HG03280 (cell line): ENCODE results near the gene FERMT2.

Source experiments
- ATAC-seq: cut with Tn5 transposase; IDR thresholded peaks from one replicate; pipeline ENCODE4 v1.9.1; 2021; ENCODE audit warnings: mild to moderate bottlenecking, moderate library complexity; ENCODE audit not compliant: unreplicated experiment

The FERMT2 gene

DNA sequence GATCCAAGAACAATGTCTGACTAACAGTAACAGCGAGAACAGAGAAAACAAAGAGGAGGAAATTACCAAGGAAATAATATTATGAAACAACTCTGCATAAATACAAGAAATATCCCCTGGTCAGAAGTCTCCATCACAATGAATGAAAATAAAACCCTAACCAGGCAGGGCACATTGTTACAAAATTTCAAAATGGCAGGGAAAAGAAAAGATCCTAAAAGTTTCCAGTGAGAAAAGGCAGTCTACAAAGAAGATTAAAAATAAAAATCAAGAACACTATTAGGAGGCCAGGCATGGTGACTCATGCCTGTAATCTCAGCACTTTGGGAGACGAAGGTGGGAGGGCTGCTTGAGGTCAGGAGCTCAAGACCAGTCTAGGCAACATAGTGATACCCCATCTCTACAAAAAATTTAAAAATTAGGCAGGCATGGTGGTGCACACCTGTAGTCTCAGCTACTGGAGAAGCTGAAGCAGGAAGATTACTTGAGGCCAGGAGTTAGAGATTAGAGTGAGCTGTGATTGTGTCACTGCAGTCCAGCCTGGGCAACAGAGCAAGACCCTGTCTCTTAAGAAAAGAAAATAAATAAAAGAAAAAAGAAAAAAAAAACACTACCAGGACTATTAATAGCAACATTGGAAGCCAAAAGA lies 47.8 kb downstream of the FERMT2 start:
- ATAC-seq, result no peak

DNA sequence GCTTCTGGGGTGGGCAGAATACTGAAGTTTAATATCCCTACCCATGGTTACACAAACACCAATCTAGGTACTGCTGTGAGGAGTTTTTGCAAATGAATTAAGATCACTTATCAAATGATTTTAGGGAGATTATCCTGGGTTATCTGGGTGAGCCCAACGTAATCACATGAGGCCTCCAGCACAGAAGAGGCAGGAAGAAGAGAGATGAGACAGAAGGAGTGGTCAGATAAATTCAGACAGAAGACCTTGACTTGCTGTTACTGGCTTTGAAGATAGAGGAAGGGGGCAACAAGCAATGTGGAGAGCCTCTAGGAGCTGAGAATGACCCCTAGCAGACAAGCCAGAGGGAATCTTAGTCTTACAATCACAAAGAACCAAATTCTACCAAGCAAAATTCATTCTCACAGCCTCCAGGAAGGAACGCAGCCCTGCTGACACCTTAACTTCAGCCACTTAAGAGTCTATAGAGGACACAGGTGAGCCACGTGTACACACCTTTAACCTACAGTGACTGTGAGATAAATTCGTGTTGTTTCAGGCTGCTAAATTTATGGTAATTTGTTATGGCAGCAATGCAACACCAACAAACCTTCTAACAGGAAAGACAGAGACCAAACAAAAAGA lies 49.4 kb downstream of the FERMT2 start:
- ATAC-seq, result no peak

DNA sequence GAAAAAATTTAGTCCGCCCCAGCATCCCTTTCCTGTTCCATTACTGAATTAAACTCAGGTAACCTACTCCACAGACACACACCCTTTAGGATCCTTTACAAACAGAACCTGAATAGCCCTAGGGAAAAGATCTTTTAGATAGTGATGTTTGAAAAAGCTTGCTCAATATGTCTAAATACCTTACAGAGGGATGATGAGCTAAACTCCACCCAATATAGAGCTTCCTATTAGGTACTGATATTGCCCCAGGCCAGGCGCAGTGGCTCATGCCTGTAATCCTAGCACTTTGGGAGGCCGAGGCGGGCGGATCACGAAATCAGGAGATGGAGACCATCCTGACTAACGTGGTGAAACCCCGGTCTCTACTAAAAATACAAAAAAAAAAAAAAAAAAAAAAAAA lies 50.1 kb downstream of the FERMT2 start:
- no peak for ATAC-seq

DNA sequence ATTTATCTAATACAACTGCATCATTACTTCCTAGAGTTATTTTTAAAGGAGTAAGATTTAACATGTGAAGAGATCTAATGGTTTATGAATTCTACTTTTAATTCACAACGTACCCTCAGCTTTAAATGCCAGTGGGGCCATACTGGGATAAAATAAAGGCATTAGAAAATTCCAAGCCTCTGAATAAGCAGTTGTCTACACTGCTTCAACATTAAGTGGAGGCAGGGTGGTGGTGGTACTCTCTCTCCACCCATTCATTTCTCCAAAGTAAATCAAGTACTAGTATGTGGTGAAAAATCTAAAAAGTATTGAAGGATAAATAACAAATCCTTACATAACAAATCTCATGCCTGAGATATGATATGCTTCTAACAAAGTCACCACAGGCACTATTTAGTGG lies 52.4 kb downstream of the FERMT2 start:
- no peak for ATAC-seq

DNA sequence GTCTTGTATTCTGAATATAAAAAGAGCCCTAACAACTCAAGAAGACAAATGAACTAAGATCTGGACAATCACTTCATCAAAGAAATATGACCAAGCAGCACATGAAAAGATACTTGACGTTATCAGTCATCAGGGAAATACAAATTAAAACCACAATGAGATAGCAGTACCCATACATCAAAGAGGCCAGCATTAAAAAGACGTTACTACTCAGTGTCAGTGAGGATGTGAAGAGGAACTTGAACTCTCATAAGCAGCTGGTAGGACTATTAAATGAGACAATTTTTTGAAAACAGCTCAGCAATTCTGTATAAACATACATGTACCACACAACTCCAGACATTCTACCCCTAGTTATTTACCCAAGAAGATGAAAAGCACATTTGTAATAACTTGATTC lies 55.9 kb downstream of the FERMT2 start:
- ATAC-seq, result no peak

DNA sequence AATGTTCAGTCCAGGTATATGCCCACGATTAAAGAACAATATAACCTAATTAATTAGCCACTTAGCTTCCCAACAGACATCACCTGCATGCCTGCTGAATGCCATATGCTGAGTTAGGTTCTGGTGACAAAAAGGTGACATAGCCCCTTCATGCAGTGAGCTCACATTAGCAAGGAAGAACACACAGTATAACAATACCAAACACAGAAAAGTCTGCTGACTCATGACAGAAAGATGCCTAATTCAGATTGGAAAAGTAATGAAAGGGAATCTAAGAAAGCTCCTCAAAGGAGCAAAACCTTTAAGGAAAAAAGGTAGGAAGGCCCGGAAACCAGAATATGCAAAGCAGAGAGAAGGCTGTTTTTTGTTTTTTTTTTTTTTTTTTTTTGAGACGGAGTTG lies 59.0 kb downstream of the FERMT2 start:
- no peak for ATAC-seq

DNA sequence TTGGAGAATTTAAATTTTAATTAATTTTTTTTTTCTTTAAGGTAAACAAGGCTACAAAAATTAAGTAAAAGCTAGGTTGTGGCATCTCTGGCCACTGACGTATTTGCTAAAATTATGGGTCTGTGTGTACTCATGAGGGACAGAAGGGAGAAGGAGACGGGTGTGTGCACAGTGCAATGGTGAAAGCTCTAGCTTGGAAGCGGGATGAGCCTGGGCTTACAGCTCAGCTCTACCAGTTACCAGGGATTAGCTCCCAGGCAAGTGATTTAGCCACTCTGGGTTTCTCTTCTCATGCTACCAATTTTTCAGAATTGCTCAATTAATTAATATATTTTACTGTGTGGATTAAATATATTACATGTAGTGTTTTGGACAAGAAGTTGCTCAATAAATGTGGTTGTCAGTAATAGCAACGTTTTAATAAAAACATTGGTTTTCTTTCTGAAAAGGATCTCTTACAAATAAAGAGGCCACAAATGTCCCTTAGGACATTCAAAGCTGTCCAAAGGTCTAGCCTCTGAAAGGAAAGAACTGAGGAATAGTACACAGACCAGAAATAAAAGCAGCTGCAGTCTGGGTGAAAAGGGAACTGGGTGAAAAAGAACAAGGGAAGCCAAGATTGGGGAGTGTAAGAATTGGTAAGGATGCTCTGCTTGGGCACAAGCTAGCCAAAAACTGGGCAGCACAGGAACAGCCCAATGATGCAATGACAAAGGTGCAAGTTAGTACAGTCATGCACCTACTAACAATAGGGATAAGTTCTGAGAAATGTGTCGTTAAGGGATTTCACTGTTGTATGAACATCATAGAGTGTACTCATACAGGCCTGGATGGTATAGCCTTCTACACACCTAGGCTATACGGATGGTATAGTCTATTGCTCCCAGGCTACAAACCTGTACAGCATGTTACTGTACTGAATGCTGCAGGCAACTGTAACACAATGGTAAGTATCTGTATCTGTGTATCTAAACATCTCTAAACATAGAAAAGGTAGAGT lies 61.7 kb downstream of the FERMT2 start:
- ATAC-seq, result no peak

DNA sequence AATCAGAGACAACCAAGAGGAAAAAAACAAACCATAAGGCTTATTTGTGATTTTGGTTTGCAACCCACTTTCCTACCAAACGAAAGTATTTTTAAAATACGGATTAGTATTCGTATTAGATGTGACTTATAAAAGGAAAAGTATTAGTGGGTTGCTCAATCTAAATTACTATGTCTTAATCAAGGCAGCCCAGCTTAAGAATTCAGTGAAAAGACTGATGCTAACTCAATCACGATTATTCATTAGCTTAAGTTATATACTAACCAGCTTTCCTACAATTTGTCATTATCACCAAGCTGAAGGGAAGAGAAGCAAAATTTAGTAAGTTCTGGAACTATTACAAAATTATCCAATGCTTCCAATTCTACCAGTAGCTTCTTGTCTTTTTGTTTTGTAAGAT lies 62.7 kb downstream of the FERMT2 start:
- no peak for ATAC-seq

DNA sequence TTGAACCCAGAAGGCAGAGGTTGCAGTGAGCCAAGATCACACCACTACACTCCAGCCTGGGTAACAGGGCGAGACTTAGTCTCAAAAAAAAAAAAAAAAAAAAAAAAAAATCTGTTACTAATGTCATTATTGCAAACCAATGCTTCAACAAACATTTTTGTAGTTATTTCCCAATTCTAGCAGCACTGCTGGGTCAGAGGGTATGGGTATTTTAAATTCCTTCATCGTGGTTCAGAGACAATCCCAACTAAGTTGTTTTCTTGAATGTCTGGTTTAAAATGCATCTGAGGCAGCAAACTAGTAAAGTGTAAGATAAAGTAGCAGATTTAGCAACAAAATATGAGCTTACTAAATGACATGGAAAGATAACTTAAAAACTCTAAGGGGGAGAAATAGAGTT lies 65.6 kb downstream of the FERMT2 start:
- ATAC-seq, result no peak

DNA sequence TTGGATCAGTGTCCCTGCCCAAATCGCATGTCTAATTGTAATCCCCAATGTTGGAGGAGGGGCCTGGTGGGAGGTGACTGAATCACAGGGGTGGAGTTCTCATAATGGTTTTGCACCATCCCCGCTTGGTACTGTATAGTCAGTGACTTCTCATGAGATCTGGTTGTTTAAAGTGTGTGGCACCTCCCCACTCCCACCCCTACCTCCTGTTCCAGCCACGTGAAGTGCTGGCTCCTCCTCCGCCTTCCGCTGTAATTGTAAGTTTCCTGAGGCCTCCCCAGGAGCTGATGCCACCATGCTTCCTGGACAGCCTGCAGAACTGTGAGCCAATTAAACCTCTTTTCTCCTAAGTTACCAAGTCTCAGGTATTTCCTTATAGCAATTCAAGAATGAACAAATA lies 67.2 kb downstream of the FERMT2 start:
- ATAC-seq, result no peak

DNA sequence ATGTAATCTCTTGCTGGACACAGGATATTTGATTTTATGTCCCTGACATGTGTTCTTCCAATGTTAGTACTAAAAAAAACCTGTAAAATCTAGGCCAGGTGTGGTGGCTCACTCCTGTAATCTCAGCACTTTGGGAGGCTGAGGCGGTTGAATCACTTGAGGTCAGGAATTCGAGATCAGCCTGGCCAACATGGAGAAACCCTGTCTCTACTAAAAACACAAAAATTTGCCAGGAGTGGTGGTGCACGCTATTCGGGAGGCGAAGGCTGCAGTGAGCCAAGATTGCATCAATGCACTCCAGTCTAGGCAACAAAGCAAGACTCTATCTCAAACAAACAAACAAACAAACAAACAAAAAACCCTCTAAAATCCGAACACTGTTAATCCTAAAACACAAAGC lies 68.0 kb downstream of the FERMT2 start:
- ATAC-seq, result no peak

DNA sequence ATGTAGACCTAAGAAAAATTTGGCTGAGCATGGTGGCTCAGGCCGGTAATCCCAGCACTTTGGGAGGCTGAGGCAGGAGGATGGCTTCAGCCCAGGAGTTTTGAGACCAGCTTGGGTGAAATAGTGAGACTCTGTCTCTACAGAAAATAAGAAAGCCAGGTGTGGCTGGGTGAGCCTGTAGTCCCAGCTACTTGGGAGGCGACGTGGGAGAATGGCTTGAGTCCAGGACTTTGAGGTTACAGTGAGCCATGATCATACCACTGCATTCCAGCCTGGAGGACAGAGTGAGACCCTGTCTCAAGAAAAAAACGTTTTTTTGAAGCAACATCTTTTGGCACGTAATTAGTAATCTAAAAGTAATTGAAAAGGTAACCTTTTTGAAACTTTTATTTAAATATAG lies 70.9 kb downstream of the FERMT2 start:
- no peak for ATAC-seq

DNA sequence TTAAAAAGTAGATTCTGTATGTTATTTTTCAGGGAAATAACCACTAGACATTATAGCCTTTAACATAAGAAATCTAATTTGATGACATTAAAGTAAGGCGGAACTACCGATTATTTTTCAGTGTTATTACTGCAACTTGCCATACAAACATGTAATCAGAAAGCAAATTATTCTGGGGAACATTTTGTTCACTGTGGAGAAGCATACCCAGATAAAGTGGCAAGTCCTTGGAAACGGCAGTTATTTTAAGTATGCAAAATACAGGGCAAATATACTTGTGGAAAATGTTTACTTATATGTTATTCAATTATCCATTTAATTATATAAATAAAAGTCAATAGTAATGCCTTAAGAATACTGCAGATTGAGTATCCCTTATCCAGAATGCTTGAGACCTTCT lies 71.9 kb downstream of the FERMT2 start:
- no peak for ATAC-seq

DNA sequence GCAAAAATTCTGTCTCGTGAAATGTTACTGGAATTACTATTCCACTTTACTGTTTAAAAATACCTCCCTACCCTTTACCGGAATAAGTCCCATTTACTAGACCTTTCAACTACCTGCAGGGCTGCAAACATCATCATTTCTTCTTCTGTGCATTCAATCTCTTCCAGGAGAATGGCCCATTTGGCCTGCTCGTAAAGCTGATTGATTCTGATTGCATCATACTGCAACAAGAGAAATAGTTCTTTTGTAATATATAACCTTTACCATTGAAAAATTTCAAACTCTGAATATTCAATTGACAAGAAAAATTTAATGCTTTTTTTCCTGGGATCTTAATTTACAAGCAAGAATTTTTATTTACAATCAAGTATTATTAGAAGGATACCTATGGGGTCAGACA lies 72.4 kb downstream of the FERMT2 start:
- ATAC-seq, result no peak

DNA sequence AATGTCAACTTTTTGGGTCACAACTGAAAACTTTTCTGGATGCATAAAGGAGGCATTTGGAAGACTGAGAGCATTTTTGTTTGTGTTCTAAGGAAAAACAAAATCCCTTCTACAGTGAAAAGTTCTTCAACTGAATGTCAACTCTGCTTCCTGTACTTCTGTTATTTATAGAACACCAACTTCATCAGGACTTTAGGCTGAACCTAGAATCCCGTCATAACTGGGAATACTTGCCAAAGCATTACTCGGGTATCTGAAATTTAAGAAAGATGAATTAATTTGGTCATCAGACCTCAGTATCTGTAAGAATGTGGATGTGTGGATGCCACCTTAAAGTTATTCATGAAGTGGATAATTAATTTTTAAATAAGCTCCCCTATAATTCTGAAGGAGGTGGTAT lies 73.2 kb downstream of the FERMT2 start:
- ATAC-seq, result no peak

DNA sequence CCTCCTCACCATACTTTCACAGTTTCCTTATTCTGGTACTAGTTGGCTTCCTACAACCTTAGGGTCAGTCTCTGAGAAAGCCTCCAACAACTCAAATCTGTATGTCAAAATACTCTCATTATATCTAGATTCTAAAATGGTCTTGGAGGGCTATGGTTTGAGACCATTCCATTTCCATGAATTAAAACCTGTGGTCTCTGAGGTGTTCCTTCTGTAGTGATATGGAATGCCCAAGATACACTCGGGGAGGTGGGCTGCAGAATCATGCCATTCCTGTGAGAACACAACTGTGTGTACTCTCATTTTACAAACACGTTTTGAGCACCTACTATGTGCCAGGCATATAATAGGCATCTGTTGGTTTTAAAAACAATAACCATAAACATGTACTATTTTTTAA lies 74.0 kb downstream of the FERMT2 start:
- ATAC-seq, result no peak

DNA sequence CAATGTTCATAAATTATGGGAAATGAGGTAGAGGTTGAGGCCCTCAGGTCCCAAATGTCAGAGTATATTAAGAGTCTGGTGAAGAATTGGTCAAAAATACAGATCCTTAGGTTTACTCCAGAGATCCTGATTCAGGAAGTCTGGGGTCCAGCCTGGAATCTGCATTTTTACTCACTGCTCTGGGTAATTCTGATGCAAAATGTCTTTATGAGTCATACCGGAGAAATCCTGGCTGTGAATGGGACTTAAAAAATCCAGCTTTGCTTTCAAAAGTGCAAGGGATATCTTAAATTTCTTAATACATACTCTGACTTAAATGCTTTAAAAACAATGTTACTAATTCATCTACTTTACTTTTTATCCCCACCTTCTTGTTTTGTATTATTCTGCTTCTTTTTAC lies 74.5 kb downstream of the FERMT2 start:
- ATAC-seq, result no peak

DNA sequence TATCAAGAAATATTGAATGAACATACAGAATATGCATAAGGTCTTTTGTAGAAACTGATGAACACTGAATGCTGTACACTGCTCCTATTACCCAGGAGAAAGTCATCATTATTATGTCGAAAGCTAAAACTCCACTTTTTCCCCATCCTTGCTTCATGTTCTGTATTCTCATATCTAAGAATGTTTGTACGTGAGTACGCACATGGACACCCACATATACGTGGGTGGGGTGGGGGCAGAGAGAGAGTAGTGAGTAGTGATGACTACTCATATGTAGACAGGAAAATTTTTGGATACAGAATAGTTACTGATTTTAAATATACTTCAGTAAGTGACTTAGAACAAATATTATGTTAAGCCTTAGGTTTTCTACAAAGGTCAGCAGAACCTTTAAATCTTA lies 75.1 kb downstream of the FERMT2 start:
- no peak for ATAC-seq

DNA sequence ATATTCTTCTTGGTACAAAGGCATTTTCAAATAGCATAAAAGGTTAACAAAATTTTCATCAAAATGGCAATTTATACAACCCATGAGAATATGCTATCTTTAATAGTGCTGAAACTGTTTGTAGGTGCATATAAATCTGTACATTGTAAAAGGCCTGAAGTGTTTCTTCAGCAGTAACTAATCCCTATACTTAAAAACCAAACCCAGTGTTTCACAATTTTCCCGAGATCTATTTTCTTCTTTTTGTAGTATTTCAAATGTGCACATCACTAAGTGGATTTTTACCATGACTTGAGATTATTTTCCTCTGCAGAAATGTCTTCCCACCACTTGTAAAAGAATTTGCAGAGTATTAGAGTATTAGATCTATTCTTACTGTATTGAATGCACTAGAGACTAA lies 76.5 kb downstream of the FERMT2 start:
- no peak for ATAC-seq

DNA sequence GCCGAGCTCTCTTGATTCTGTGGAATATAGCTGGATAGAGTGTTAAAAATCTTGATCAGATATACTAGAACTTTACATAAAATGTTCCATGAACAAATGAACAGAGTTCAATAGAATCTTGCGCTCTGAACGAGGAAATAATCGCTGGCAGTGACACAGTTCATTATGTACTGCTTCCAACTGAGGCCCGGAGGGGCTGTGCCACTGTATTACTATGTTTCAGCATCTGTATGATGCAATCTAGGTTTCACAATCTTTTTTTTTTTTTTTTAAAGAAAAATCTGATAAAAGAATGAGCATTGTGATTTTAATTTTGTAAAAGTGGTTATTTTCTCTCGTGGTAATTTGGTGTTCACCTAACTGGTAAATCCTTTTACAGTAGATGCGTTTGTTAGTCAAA lies 77.2 kb downstream of the FERMT2 start:
- ATAC-seq, result no peak

DNA sequence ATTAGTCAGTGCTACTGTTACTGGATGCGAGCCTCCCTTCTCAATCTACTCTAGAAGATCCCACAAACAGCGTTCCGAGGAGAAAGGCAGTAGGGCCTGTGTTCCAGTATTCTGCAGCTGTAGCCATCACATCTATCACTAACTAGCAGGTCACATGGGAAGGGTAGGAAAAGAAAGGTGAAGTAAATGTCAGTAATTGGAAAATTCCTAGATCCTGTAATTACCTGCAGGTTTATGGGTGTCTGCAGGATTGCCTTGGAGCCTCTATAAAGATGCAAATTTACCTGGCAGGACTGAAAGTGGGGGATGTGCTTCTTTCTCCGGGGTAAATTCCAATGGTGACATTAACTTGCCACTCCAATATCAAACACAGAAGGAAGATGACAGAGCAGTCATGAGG lies 77.8 kb downstream of the FERMT2 start:
- no peak for ATAC-seq

DNA sequence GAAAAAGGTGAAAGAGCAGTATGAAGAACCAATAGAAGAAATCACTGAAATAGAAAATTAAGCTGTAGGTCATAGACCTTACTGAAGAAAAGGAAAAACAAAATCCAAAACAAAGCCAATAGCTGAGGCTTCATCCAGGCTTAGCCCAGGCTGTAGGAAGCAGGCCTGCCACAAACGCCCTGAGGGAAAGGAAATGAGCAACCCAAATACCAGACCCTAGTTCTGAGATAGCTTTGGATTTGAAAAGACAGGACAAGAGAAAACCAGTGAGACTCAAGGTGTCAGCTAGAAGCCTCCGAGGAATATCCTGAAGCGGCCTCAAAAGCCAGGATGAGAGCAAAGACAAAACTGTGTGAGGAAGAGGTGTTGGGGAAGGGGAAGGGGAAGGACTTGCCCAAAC lies 79.2 kb downstream of the FERMT2 start:
- ATAC-seq, result no peak
